NCI-H2196 treated with DMSO at 0.1 percent for 48 hours (cell line): ENCODE results near the gene RPAP3.
"Not testable (repeated sequence)": the region's sequence is repeated elsewhere in the genome, so short reads cannot be mapped to it uniquely, and the experiment has no call there.

ENCODE experiments used
- DNase-seq: peaks from one replicate; lab custom pipeline; 2025; ENCODE audit not compliant: unreplicated experiment; lab: John Stamatoyannopoulos, UW

Gene RPAP3

DNA sequence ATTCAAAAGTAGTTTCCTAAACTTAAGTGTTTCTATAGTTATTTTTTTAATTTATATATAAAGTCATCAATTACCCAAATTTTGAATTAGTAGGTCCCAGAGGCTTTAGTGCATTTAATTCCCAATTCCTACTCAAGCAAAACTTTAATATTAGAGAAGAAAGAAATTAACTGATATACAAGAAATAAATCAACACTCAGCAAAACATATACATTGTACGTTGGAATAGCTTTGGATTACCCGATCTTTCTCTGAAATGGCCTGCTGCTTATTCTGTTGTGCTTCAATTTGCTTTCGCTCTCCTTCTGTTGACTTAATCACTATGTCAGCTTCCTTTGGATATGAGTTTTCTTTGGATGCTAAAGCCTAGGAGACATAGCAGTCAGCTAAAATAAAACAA, 18.2 kb downstream of the RPAP3 start:
- no peak for DNase-seq

DNA sequence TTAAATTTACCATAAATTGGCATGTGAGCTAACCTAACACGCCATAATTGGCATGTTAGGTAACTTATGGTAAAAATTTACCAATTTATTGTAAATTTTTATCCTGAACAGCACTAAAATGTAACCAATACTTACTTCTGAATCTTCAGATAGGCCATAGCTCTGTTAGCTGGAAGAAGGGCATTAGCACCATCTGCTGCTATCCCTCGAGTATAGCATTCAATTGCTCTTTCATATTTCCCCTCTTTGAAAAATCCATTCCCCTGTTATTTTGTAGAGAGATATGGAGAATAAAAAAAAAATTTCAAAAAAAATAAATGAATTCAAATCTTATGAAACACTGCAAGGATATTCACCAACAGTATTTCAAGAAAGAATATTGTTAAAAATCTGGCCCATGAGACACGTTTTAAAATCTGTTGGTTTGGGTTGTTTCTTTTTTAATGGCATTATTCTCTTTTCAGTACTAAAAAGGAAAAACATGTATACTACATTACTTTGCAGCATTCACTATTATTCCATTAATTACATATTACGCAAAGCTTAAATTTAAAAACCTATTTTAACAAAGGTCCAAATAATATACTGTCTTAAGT, 19.1 kb downstream of the RPAP3 start:
- no peak for DNase-seq

GRCh38 chr12:47679785-47680184, 26.0 kb downstream of the RPAP3 start:
- DNase-seq = no peak

- no peak for DNase-seq
These were observed 33.8 kb downstream of the RPAP3 start for GRCh38 chr12:47672068-47672467.

GRCh38 chr12:47667935-47668334, 37.9 kb downstream of the RPAP3 start:
- not testable (repeated sequence) for DNase-seq

DNA sequence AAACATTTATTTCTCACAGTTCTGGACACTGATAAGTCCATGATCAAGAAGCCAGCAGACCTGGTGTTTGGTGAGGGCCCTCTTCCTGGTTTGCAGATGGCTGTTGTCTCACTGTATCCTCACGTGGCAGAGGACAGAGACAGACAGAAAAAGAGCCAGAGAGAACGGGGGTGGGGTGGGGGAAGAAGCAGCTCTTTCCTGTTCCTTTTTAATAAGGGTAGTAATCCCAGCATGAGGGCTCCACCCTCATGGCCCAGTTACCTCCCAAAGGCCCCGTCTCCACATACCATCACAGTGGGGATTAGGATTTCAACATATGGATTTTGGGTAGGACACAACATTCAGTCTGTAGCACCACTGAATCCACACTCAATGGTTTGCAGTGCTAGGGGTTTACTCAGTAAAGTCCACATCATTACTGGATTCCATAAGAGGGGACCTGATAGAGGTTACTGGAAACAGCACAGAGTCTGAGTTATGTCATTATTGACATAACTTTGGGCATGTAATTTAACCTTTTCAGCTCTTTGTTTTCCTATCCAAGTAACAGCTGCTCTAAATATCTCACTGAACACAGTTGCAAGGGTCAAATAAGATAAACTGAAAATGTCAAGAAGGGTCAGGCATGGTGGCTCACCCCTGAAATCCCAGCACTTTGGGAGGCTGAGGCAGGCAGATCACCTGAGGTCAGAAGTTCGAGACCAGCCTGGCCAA, 53.2 kb downstream of the RPAP3 start:
- DNase-seq = peak; percentile 12

DNA sequence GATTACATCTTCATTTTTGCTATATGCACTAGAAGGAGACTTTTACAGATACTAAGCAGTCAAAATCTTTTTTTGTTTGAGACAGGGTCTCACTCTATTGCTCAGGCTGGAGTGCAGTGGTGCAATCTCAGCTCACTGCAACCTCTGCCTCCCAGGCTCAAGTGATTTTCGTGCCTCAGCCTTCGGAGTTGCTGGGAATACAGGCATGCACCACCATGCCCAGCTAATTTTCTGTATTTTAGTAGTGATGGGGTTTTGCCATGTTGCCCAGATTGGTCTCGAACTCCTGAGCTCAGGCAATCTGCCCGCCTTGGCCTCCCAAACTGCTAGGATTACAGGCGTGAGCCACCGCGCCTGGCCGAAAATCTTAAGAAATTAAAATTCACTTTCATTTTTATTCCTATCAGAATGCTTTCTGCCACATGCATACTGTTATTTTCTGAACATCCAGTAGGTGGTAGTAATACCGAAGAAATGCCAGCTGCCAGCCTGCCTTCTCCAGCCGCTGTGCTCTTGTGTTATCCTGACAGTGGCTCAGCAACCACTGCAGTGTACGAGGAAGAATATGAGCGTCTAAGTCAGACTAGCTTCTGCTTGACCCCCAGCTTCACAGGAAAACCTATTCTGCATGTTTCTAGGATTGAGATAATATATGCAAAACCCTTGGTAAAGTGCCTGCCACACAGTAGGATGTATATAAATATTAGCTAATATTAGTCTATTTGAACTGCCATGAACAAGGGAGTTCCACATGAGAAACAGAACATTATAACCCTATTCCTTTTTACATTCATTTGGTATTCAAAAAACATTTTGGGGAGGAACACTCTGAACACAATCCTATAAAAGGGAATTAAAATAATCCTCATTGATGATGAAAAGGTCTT, 54.2 kb downstream of the RPAP3 start:
- DNase-seq = peak; percentile 58

DNA sequence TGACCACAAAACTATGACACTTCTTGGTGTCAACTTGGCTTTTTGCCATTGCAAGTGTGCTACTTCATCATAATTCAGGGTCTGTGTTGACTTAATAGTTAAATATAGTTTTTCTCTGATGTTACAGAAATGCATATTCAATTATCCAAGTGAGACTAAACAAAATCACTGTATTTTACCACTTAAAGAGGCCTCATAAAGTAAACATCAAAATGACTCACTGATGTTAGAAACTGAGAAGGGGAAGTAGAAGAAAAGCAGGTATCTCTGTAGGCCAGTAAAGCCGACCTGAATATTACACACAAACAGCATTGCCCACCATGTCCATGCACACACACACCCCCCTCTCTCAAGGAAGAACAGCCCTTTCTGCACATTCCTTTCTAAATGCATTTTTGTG, 55.4 kb downstream of the RPAP3 start:
- DNase-seq = no peak

DNA sequence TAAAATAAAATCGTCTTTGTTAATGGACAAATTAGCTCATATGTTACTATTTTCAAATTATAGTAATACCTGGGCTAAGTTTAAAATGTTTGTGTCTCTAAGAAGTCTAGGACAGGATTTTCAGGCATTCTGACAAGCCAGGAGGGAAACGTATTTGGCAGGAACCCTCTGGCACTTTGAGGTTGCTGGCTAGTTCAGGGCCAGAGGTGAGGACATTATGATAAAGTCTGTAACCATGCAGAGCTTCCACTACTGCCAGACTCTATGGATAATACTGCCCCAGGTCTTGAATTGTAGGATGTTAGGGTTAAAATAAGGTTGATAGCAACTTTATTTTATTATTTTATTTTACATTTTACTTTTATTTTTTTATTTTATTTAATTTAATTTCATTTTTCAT, 56.4 kb downstream of the RPAP3 start:
- DNase-seq = no peak

DNA sequence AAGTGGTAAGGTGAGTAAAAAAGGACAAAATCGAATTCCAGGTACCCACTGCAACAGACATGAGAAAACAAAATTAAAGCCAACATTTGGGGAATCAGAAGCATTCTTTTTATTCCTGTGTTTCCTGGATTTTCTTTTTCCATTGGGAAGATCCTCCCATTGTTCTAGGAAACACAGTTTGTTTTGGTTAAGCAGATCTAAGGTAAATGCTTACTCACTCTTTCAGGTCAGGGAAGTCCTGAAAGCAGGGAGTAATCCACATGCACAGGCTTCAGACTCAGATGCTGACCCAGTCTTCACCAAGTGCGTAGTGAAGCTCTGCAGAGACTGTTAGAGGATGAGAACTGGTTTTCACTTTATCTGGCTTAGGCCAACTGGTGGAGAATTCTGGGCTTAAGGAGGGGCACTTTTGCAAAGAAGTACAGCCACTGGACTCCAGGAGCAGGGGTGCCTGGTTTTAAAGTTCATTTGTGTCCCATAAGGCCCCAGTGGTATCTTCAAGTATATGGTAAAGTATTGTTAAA, 57.7 kb downstream of the RPAP3 start:
- no peak for DNase-seq

GRCh38 chr12:47642310-47642709, 63.5 kb downstream of the RPAP3 start:
- DNase-seq = not testable (repeated sequence)

GRCh38 chr12:47636908-47637780, 68.7 kb downstream of the RPAP3 start:
- DNase-seq = no peak

GRCh38 chr12:47635770-47636169, 70.1 kb downstream of the RPAP3 start:
- not testable (repeated sequence) for DNase-seq

GRCh38 chr12:47634127-47634526, 71.7 kb downstream of the RPAP3 start:
- no peak for DNase-seq

DNA sequence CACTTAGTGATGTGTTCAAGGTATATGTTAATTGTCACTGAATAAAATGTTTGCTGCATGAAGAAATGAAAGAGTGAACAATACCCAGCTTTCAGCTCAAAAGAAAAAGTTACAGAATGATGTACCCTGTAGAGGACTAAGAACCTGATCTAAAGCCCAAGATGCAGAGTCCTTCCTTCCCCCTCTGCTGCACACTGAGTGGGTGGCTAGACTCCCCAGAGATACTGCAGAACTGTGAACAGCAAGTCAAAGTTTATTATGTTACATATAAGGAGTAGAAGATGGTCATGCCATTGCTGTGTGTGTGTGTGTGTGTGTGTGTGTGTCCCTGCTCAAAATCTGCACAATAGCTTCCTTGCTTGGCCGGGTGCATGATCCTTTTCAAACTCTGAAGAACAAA, 83.9 kb downstream of the RPAP3 start:
- DNase-seq = no peak

- no peak for DNase-seq
These were observed 88.4 kb downstream of the RPAP3 start for GRCh38 chr12:47617476-47617875.

DNA sequence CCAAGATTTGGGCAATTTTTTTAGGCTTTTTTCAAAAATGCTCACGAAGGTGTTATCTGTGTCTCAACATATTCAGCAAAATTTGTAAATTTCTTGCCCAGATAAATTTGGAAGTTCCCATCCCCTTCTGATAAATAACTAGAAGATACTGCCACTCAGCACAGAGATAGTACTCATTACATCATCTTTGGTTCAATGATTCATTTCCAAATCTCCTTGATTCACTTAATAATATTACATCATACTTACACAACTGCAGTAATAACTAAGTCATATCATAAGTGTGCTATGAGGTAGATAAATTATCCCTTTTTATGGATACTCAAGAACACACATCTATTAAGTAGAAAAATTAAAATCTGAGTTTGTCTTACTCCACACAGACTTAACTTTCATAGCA, 89.4 kb downstream of the RPAP3 start:
- DNase-seq = no peak

GRCh38 chr12:47615711-47616110, 90.1 kb downstream of the RPAP3 start:
- no peak for DNase-seq

GRCh38 chr12:47614521-47614920, 91.3 kb downstream of the RPAP3 start:
- no peak for DNase-seq

DNA sequence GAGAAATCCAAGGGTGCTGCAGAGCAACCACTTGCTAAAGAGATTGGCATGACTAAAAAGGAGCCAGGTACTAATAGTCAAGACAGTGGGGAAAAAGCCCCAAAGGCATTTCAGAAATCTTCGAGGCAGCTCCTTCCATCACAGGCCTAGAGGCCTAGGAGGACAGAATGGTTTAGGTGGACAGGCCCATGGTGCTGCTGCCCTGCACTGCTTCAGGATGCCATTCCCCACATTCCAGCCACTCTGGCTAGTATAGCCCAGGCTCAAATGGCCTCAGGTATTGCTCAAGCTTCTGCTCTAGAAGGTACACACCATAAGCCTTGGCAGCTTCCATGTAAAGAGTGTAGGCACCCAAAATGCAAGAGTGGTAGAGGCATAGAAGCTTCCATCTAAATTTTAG, 92.9 kb downstream of the RPAP3 start:
- no peak for DNase-seq

GRCh38 chr12:47611906-47612305, 93.9 kb downstream of the RPAP3 start:
- DNase-seq = no peak
